HepG2 (cell line): ENCODE results near the gene FRMD4A. TPM values are rescaled to one million over a fixed set of nuclear protein-coding genes. Genes with fewer than 3 reads are reported as not detected.

Experiments
- ATAC-seq: fragments of 200-7000 bp; cut with Tn5 transposase; 3 replicates; pipeline ENCODE4 v1.9.1; 2020; ENCODE audit warnings: mild to moderate bottlenecking, moderate library complexity
- BruUV-seq: library from RNA; stranded (reverse); fragments of 400-500 nt; replicated peaks from 2 replicates; lab custom pipeline; 2021; lab: Mats Ljungman, UMichigan
- CTCF ChIA-PET: fragments of 300-600 bp; formaldehyde crosslinking; extraction: SDS; loops from one replicate; lab custom pipeline; 2021; ENCODE audit warnings: low total read pairs, inconsistent platforms, low intra/inter-chr PET ratio; lab: Yijun Ruan, JAX
- POLR2A ChIA-PET: fragments of 350-600 bp; sonication (Branson Sonifier 250); formaldehyde crosslinking; loops from one replicate; lab custom pipeline; 2020; ENCODE audit warnings: antibody characterized with exemption, inconsistent platforms; lab: Yijun Ruan, JAX
- DNase-seq: peaks from one replicate; pipeline ENCODE4 v3.0.0-alpha.2; 2015; ENCODE audit warnings: low spot score
- FAIRE-seq: peaks from 3 replicates; lab custom pipeline; 2011; peaks lifted over from hg19 to GRCh38; lab: Jason Lieb, UNC
- H2AFZ ChIP-seq: one replicate; pipeline ENCODE4 v1.6.1; 2011; ENCODE audit warnings: low read length, inconsistent platforms
- H3K27ac ChIP-seq: fragments of 300-600 bp; 3 replicates; pipeline ENCODE4 v1.8.0; 2011; ENCODE audit warnings: mixed run types, mild to moderate bottlenecking, mixed read lengths, low read length, inconsistent platforms; ENCODE audit not compliant: insufficient read depth; ENCODE audit errors: extremely low read length
- H3K27me3 ChIP-seq, 2 experiments: fragments of 200-600 bp in 1 of 2; 2 replicates in 1 of 2; 3 replicates in 1 of 2; pipeline versions ENCODE4 v1.6.0 to v1.8.0; 2011; ENCODE audit warnings: low read length in 2 of 2, mild to moderate bottlenecking in 2 of 2, moderate library complexity in 2 of 2, inconsistent platforms in 1 of 2; ENCODE audit not compliant: insufficient read depth in 2 of 2, control insufficient read depth in 1 of 2
- H3K36me3 ChIP-seq, 2 experiments: fragments of 200-600 bp in 1 of 2; replicated peaks in 1 of 2; 2 replicates in 1 of 2; 3 replicates in 1 of 2; pipeline versions ENCODE4 v1.5.1 to v1.8.0; 2011; ENCODE audit warnings: low read length in 2 of 2, inconsistent platforms in 1 of 2; ENCODE audit not compliant: insufficient read depth in 2 of 2, control insufficient read depth in 1 of 2
- H3K4me1 ChIP-seq: 2 replicates; pipeline ENCODE4 v1.5.1; 2012; ENCODE audit warnings: low read length, inconsistent platforms; ENCODE audit not compliant: insufficient read depth
- H3K4me2 ChIP-seq: 2 replicates; pipeline ENCODE4 v1.6.0; 2011; ENCODE audit warnings: low read depth, low read length, inconsistent platforms
- H3K4me3 ChIP-seq, 3 experiments: fragments of 200-600 bp in 1 of 3; sonication (generic), shearing (Covaris generic) in 1 of 3; replicated peaks in 1 of 3; 2 replicates each; pipeline ENCODE4 v1.5.1; 2011 to 2016; ENCODE audit warnings: low read length in 3 of 3, inconsistent platforms in 2 of 3, low read depth in 2 of 3, mild to moderate bottlenecking in 2 of 3, control low read depth in 1 of 3, mixed read lengths in 1 of 3; ENCODE audit not compliant: insufficient read depth in 1 of 3
- H3K79me2 ChIP-seq: one replicate; pipeline ENCODE4 v1.6.1; 2011; ENCODE audit warnings: low read length, inconsistent platforms; ENCODE audit not compliant: insufficient read depth
- H3K9ac ChIP-seq: 2 replicates; pipeline ENCODE4 v1.6.0; 2011; ENCODE audit warnings: mild to moderate bottlenecking, low read depth, low read length, inconsistent platforms; ENCODE audit not compliant: insufficient read depth
- H3K9me3 ChIP-seq: 2 replicates; pipeline ENCODE4 v1.5.1; 2012; ENCODE audit warnings: mild to moderate bottlenecking, low read length
- H4K20me1 ChIP-seq: 2 replicates; pipeline ENCODE4 v1.6.0; 2011; ENCODE audit warnings: inconsistent platforms, mild to moderate bottlenecking, low read length, moderate library complexity; ENCODE audit not compliant: insufficient read depth
- BHLHE40 ChIP-seq: IDR thresholded peaks from 2 replicates; pipeline ENCODE4 v1.6.1; 2011; ENCODE audit warnings: low read length, improper control_type of control experiment
- CEBPB ChIP-seq: IDR thresholded peaks from 2 replicates; pipeline ENCODE4 v1.6.1; 2011; ENCODE audit warnings: low read depth, low read length, improper control_type of control experiment, borderline replicate concordance
- CENPX ChIP-seq: sonication (generic); formaldehyde crosslinking; IDR thresholded peaks from 2 replicates; pipeline ENCODE4 v1.9.0; 2021; ENCODE audit warnings: mild to moderate bottlenecking, missing genetic modification reagents, moderate library complexity
- GPN1 ChIP-seq: sonication (generic); formaldehyde crosslinking; IDR thresholded peaks from 2 replicates; pipeline ENCODE4 v1.5.1; 2020; ENCODE audit warnings: missing genetic modification reagents, borderline replicate concordance
- HNF1A ChIP-seq, 2 experiments: sonication (generic) in 1 of 2; formaldehyde crosslinking in 1 of 2; IDR thresholded peaks; 2 replicates each; pipeline versions ENCODE4 v1.4.0 to v1.6.1; 2016 to 2020; ENCODE audit warnings: borderline replicate concordance in 1 of 2, low read depth in 1 of 2, mild to moderate bottlenecking in 1 of 2, missing genetic modification reagents in 1 of 2
- KAT8 ChIP-seq: IDR thresholded peaks from 2 replicates; pipeline ENCODE4 v1.6.1; 2016; ENCODE audit warnings: missing genetic modification reagents, missing compliant biosample characterization
- KDM2A ChIP-seq: sonication (generic); formaldehyde crosslinking; IDR thresholded peaks from 2 replicates; pipeline ENCODE4 v1.4.0; 2020; ENCODE audit warnings: low read depth, missing genetic modification reagents, borderline replicate concordance
- MAX ChIP-seq: IDR thresholded peaks from 2 replicates; pipeline ENCODE4 v1.6.1; 2012; ENCODE audit warnings: inconsistent platforms
- SOX5 ChIP-seq: IDR thresholded peaks from 2 replicates; pipeline ENCODE4 v1.6.1; 2016; ENCODE audit warnings: borderline replicate concordance
- SRF ChIP-seq: IDR thresholded peaks from 2 replicates; pipeline ENCODE4 v1.6.1; 2011; ENCODE audit warnings: mild to moderate bottlenecking, low read depth, low read length, moderate library complexity
- TBX2 ChIP-seq: sonication (generic); formaldehyde crosslinking; IDR thresholded peaks from 2 replicates; pipeline ENCODE4 v1.5.0; 2020; ENCODE audit warnings: missing genetic modification reagents, mild to moderate bottlenecking, borderline replicate concordance
- TCF7 ChIP-seq: sonication (generic); IDR thresholded peaks from 2 replicates; pipeline ENCODE4 v1.6.1; 2016; ENCODE audit warnings: antibody characterized with exemption, low read depth
- WIZ ChIP-seq: sonication (generic); formaldehyde crosslinking; IDR thresholded peaks from 2 replicates; pipeline ENCODE4 v1.5.1; 2020; ENCODE audit warnings: mild to moderate bottlenecking, missing genetic modification reagents
- ZBTB38 ChIP-seq: sonication (generic); formaldehyde crosslinking; IDR thresholded peaks from 2 replicates; pipeline ENCODE4 v1.5.1; 2020; ENCODE audit warnings: mild to moderate bottlenecking, missing genetic modification reagents
- ZKSCAN1 ChIP-seq: fragments of 150-350 bp; IDR thresholded peaks from 2 replicates; pipeline ENCODE4 v1.6.1; 2014; ENCODE audit warnings: low read length
- WGBS: methylation state at CpG from one replicate; pipeline ENCODE4 v1.1.6; 2017; ENCODE audit warnings: low lambda C conversion rate; 5-methylcytosine and 5-hydroxymethylcytosine counted together
- in situ Hi-C: cut with HindIII; loops from 2 replicates; pipeline ENCODE4 v1.10.0; 2017; ENCODE audit warnings: low pct_unique_long_range_greater_than_20kb; ENCODE audit not compliant: extremely low pct_ligation_motif_present
- intact Hi-C: fragments of 100-400 bp; cut with micrococcal nuclease; formaldehyde crosslinking; loops from one replicate; pipeline ENCODE4 v1.10.0; 2022; ENCODE audit not compliant: unreplicated experiment
- polyA plus RNA-seq, 8 experiments: library from polyadenylated mRNA; depleted of rRNA in 3 of 8; stranded (reverse) in 7 of 8; unstranded in 1 of 8; fragments of >200 nt; fragmentation: Illumina TruSeq in 4 of 8; extraction: Trizol in 4 of 8; gene quantifications; 2 replicates each; pipeline versions ENCODE4 v1.2.1 to v1.2.3, GENCODE V29; 2011 to 2016; ENCODE audit warnings: low read depth in 4 of 8, missing spikeins in 1 of 8, mixed read lengths in 1 of 8; ENCODE audit not compliant: insufficient read depth in 1 of 8
- total RNA-seq, 5 experiments: library from RNA; depleted of rRNA; stranded (reverse); fragments of >200 nt; fragmentation: Illumina TruSeq; extraction: Trizol; gene quantifications; 2 replicates each; pipeline ENCODE4 v1.2.3, GENCODE V29; 2016; ENCODE audit warnings: low read depth in 1 of 5

The FRMD4A gene
- total and polyA plus RNA-seq, 2 of the 13 experiments (the other 11 are each of a cell fraction or from before 2014, with no cell fraction given), result 0.09 to 0.26 TPM

- H4K20me1 ChIP-seq, result no peaks in the 10 kb centered on the region
- H3K27me3 ChIP-seq, result no peaks in the 10 kb centered on the region
- H3K4me3 ChIP-seq, result no peak overlapping the region
- in situ Hi-C loops, result no loop called here
- H3K79me2 ChIP-seq, result no peaks in the 10 kb centered on the region
- no peak overlapping the region for H2AFZ ChIP-seq
- POLR2A ChIA-PET, result no interaction called here
- H3K4me2 ChIP-seq, result no peak overlapping the region; the same call in 1 of the 2 replicates
- H3K36me3 ChIP-seq, result no peaks in the 10 kb centered on the region
- peaks cover 37% of the 10 kb centered on the region for H3K4me1 ChIP-seq
- intact Hi-C loops, result loop anchor here (5.0 kb wide), 1 partner anchor 63 kb away; no protein-coding TSS in a partner anchor
- no TSS peak for BruUV-seq
- H3K9ac ChIP-seq, result no peak overlapping the region
- no peaks in the 10 kb centered on the region for H3K9me3 ChIP-seq
- no peak overlapping the region for H3K27ac ChIP-seq
- TF ChIP-seq WIZ, result no peak
- TF ChIP-seq KAT8 (CRISPR knock-in tag), result no peak
- no peak for TF ChIP-seq GPN1 (CRISPR knock-in tag)
- no peak for TF ChIP-seq ZKSCAN1
- TF ChIP-seq KDM2A, result no peak
- peak; percentile 29; the same call in 1 of the 2 replicates for TF ChIP-seq CEBPB
- 0 out of 2 replicates have a peak, but pooled peaks have one; percentile 45 for TF ChIP-seq SRF
- WGBS, result 20% methylated on average over 10 of the region's 10 CpGs
- no peak for DNase-seq
- no peak for ATAC-seq
- no peak for FAIRE-seq
- CTCF ChIA-PET, result no interaction called here
Measured at GRCh38 chr10:13769946-13770345, 560.8 kb downstream of the FRMD4A start.

GRCh38 chr10:13767676-13768178 is 563.0 kb downstream of the FRMD4A start:
- Histone ChIP-seq H3K36me3 (no peaks in the 10 kb centered on the region), H3K27me3 (no peaks in the 10 kb centered on the region), H3K4me2 (peak overlapping the region; percentile 26; the same call in 1 of the 2 replicates), H3K9ac (no peak overlapping the region), H3K9me3 (no peaks in the 10 kb centered on the region), H4K20me1 (no peaks in the 10 kb centered on the region), H2AFZ (no peak overlapping the region), H3K79me2 (no peaks in the 10 kb centered on the region), H3K27ac (no peak overlapping the region), H3K4me3 (no peak overlapping the region), H3K4me1 (peaks cover 44% of the 10 kb centered on the region)
- ChIA-PET CTCF (no interaction called here), POLR2A (no interaction called here)
- intact Hi-C loops (loop anchor here (5.0 kb wide), 1 partner anchor 60 kb away; no protein-coding TSS in a partner anchor), in situ Hi-C loops (no loop called here)
- WGBS, result 28% methylated on average over 10 of the region's 13 CpGs
- ATAC-seq (peak; percentile 19; the same call in 2 of the 3 replicates), DNase-seq (peak; percentile 13), FAIRE-seq (no peak)
- no TSS peak for BruUV-seq
- TF ChIP-seq SOX5, result peak; percentile 35; the same call in 1 of the 2 replicates
- TF ChIP-seq BHLHE40, result peak; percentile 36; the same call in 1 of the 2 replicates
- peak; percentile 75 for TF ChIP-seq TCF7
- no peak for TF ChIP-seq CENPX (CRISPR knock-in tag)
- no peak for TF ChIP-seq ZBTB38 (CRISPR knock-in tag)
- TF ChIP-seq TBX2 (CRISPR knock-in tag), result 0 out of 2 replicates have a peak, but pooled peaks have one; percentile 23
- TF ChIP-seq MAX, result peak; percentile 31; the same call in 1 of the 2 replicates
- TF ChIP-seq HNF1A (IDR thresholded peaks at IDR 0.05; ENCODE audit: low read depth), result peak; percentile 57
- TF ChIP-seq HNF1A (CRISPR knock-in tag; IDR thresholded peaks at IDR 0.05; ENCODE audit: borderline replicate concordance), result no peak
